IMR-90 (cell line): Measurements from ENCODE around the gene OCIAD1.
A peak's percentile ranks its signal among the peaks of the same experiment; 100 is the strongest.

Source experiments
- CEBPB ChIP-seq: IDR thresholded peaks from 2 replicates; pipeline ENCODE4 v1.6.1; 2012; ENCODE audit warnings: low read depth, low read length, improper control_type of control experiment
- CHD1 ChIP-seq: IDR thresholded peaks from 2 replicates; pipeline ENCODE4 v1.6.1; 2012; ENCODE audit warnings: low read depth, low read length, improper control_type of control experiment
- CTCF ChIP-seq: conservative IDR thresholded peaks from 2 replicates; pipeline ENCODE4 v1.5.1; 2012; ENCODE audit warnings: mild to moderate bottlenecking, low read depth, low read length, improper control_type of control experiment
- FOS ChIP-seq: fragments of 150-350 bp; IDR thresholded peaks from 2 replicates; pipeline ENCODE4 v1.6.1; 2016; ENCODE audit warnings: low read depth, low read length
- MAFK ChIP-seq: IDR thresholded peaks from 2 replicates; pipeline ENCODE4 v1.6.1; 2012; ENCODE audit warnings: low read depth, low read length, improper control_type of control experiment
- MAZ ChIP-seq: IDR thresholded peaks from 2 replicates; pipeline ENCODE4 v1.6.1; 2012; ENCODE audit warnings: low read depth, mild to moderate bottlenecking, low read length, improper control_type of control experiment, moderate library complexity, borderline replicate concordance
- MXI1 ChIP-seq: IDR thresholded peaks from 2 replicates; pipeline ENCODE4 v1.6.1; 2012; ENCODE audit warnings: low read depth, mild to moderate bottlenecking, low read length, moderate library complexity, borderline replicate concordance
- NFE2L2 ChIP-seq: fragments of 150-350 bp; IDR thresholded peaks from 2 replicates; pipeline ENCODE4 v1.6.1; 2016; ENCODE audit warnings: low read depth, mild to moderate bottlenecking, low read length
- POLR2A ChIP-seq: IDR thresholded peaks from 2 replicates; pipeline ENCODE4 v1.6.1; 2012; ENCODE audit warnings: mild to moderate bottlenecking, low read depth, low read length
- RAD21 ChIP-seq: IDR thresholded peaks from 2 replicates; pipeline ENCODE4 v1.6.1; 2012; ENCODE audit warnings: low read length, improper control_type of control experiment
- RCOR1 ChIP-seq: IDR thresholded peaks from 2 replicates; pipeline ENCODE4 v1.6.1; 2012; ENCODE audit warnings: mild to moderate bottlenecking, low read length, improper control_type of control experiment; ENCODE audit not compliant: insufficient replicate concordance
- RFX5 ChIP-seq: IDR thresholded peaks from 2 replicates; pipeline ENCODE4 v1.8.0; 2012; ENCODE audit warnings: low read depth, mild to moderate bottlenecking, low read length, moderate library complexity
- TF ChIP-seq, protein P1 (sequence below): fragments of 150-350 bp; IDR thresholded peaks from 2 replicates; pipeline ENCODE4 v1.6.1; 2016; ENCODE audit warnings: low read depth, mild to moderate bottlenecking, low read length, moderate library complexity, borderline replicate concordance
- TF ChIP-seq, protein P2 (sequence below): fragments of 150-350 bp; IDR thresholded peaks from 2 replicates; pipeline ENCODE4 v1.6.1; 2017; ENCODE audit warnings: mild to moderate bottlenecking, antibody characterized with exemption, low read length, low read depth

DNA sequence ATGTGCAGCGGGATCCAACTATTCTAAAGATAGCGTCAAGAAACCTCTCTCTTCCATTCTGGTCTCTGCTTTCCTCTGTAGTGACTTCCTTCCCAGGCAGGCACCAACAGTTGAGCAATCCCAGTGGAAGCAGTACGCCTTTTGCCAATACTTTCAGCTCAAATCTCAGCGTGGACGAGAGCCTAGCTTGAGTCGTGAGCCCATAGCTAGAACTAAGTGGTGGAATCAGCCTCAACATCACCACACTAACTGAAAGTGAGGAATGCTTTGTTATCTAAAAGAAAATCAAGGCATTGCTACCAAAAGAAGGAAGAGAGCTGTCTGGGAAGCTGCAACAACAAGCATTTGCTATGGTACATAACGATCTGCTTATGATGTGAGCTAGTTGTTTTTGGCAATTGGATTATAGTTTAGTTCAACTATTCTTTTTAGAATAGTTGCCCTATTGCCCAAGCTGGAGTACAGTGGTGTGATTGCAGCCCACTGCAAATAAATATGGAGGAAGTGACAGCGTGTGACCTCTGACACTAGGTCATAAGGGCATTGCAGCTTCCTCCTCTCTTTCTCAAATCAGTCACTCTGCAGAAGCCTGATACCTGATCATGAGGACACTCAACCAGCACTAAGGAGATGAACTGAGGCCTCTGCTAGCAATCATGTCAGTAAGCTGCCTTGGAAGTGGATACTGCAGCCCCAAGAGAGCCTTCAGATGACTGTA lies 26.1 kb upstream of the OCIAD1 start:
- TF ChIP-seq CTCF (no peak), POLR2A (no peak), RFX5 (no peak), MXI1 (no peak), CEBPB (peak; percentile 35; the same call in 1 of the 2 replicates), RCOR1 (no peak), NFE2L2 (no peak), CHD1 (no peak), FOS (no peak), RAD21 (no peak), MAZ (no peak), MAFK (no peak)
- TF ChIP-seq, protein P1, sequence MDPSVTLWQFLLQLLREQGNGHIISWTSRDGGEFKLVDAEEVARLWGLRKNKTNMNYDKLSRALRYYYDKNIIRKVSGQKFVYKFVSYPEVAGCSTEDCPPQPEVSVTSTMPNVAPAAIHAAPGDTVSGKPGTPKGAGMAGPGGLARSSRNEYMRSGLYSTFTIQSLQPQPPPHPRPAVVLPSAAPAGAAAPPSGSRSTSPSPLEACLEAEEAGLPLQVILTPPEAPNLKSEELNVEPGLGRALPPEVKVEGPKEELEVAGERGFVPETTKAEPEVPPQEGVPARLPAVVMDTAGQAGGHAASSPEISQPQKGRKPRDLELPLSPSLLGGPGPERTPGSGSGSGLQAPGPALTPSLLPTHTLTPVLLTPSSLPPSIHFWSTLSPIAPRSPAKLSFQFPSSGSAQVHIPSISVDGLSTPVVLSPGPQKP, result no peak
- TF ChIP-seq, protein P2, sequence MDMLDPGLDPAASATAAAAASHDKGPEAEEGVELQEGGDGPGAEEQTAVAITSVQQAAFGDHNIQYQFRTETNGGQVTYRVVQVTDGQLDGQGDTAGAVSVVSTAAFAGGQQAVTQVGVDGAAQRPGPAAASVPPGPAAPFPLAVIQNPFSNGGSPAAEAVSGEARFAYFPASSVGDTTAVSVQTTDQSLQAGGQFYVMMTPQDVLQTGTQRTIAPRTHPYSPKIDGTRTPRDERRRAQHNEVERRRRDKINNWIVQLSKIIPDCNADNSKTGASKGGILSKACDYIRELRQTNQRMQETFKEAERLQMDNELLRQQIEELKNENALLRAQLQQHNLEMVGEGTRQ, result no peak
